NCI-H748 (cell line): ENCODE measurements around the gene NRXN3.

Experiments
- DNase-seq: peaks from one replicate; lab custom pipeline; 2025; ENCODE audit not compliant: unreplicated experiment; lab: John Stamatoyannopoulos, UW

NRXN3 gene

GRCh38 chr14:78242086-78242485 lies 71.9 kb downstream of the NRXN3 start:
- no peak for DNase-seq

- no peak for DNase-seq
Measured at GRCh38 chr14:78243187-78243586, 73.0 kb downstream of the NRXN3 start.

- DNase-seq, result peak; percentile 31
Measured at GRCh38 chr14:78245238-78245637, 75.1 kb downstream of the NRXN3 start.

GRCh38 chr14:78248501-78249090 lies 78.4 kb downstream of the NRXN3 start:
- DNase-seq, result no peak

- DNase-seq, result no peak
Measured at GRCh38 chr14:78251308-78251707, 81.1 kb downstream of the NRXN3 start.

GRCh38 chr14:78253986-78254385 lies 83.8 kb downstream of the NRXN3 start:
- no peak for DNase-seq

- DNase-seq, result peak; percentile 83
Measured at GRCh38 chr14:78254911-78255461, 84.8 kb downstream of the NRXN3 start.

- no peak for DNase-seq
Measured at GRCh38 chr14:78259831-78260230, 89.7 kb downstream of the NRXN3 start.

- peak; percentile 94 for DNase-seq
Measured at GRCh38 chr14:78278464-78279250, 108.5 kb downstream of the NRXN3 start.

- DNase-seq, result peak; percentile 69
Measured at GRCh38 chr14:78282437-78282836, 112.3 kb downstream of the NRXN3 start.

- DNase-seq, result no peak
Measured at GRCh38 chr14:78286210-78286609, 116.0 kb downstream of the NRXN3 start.

GRCh38 chr14:78292003-78292402 lies 121.8 kb downstream of the NRXN3 start:
- DNase-seq, result no peak

- DNase-seq, result no peak
Measured at GRCh38 chr14:78297858-78298257, 127.7 kb downstream of the NRXN3 start.

GRCh38 chr14:78298298-78298697 lies 128.1 kb downstream of the NRXN3 start:
- no peak for DNase-seq

GRCh38 chr14:78302841-78303240 lies 132.7 kb downstream of the NRXN3 start:
- DNase-seq, result peak; percentile 47

- peak; percentile 87 for DNase-seq
Measured at GRCh38 chr14:78307671-78308070, 137.5 kb downstream of the NRXN3 start.

GRCh38 chr14:78308079-78308478 lies 137.9 kb downstream of the NRXN3 start:
- DNase-seq, result peak; percentile 83

- peak; percentile 65 for DNase-seq
Measured at GRCh38 chr14:78310272-78310671, 140.1 kb downstream of the NRXN3 start.

- DNase-seq, result no peak
Measured at GRCh38 chr14:78313499-78313898, 143.3 kb downstream of the NRXN3 start.

GRCh38 chr14:78314484-78314883 lies 144.3 kb downstream of the NRXN3 start:
- no peak for DNase-seq

- peak; percentile 73 for DNase-seq
Measured at GRCh38 chr14:78316052-78316451, 145.9 kb downstream of the NRXN3 start.

- no peak for DNase-seq
Measured at GRCh38 chr14:78316786-78317185, 146.6 kb downstream of the NRXN3 start.
